ENCODE measurements around the gene LINC00305.

Gene LINC00305

DNA sequence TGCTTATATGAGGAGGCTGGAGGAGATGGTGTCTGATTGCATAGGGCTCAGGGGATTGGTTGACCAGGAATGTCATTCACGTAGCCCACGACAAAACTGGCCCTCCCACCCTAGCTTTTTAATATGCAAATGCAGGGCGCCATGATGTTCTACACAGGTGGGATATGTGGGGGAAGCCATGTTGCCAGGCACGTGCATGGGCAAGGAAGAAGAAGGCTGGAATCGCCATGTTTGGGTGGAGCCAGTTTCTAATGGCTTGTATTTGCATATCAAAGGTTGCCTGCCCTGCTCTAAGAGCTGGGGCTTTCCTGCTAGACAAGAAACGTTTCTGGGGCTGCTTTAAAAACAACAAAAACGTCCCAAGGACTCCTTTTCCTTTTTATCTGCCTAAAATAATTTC lies 26.5 kb upstream of the LINC00305 start:
- TF ChIP-seq TAF1 (IDR thresholded peaks at IDR 0.05; ENCODE audit: low read depth): no peak
- TF ChIP-seq TCF12 (IDR thresholded peaks at IDR 0.05; ENCODE audit: low read depth): no peak
- TF ChIP-seq EGR1 (IDR thresholded peaks at IDR 0.05): no peak
- no peak for TF ChIP-seq CREB1 (IDR thresholded peaks at IDR 0.05; ENCODE audit: low read depth)

DNA sequence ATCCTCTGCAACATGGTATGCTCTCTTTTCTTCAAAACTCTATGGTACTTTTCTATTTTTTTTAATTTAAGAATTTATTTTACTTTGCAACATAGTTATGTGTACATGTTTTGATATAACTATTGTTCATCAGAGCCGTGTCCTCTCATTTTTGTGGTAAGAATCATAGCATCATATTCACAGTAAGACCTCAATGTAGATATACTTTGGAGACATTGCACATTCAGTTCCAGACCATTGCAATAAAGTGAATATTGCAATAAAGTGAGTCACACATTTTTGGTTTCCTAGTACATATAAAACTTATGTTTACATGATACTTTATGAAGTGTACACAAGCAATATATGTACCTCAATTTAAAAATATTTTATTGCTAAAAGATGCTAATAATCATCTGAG lies 22.7 kb upstream of the LINC00305 start:
- no peak for TF ChIP-seq RAD21 (IDR thresholded peaks at IDR 0.05; ENCODE audit: low read depth)
- no peak for TF ChIP-seq TEAD4 (IDR thresholded peaks at IDR 0.05)
- no peak for TF ChIP-seq EP300 (IDR thresholded peaks at IDR 0.05; ENCODE audit: borderline replicate concordance)
- TF ChIP-seq TCF12 (IDR thresholded peaks at IDR 0.05; ENCODE audit: low read depth): no peak
- TF ChIP-seq EGR1 (IDR thresholded peaks at IDR 0.05): no peak
- no peak for TF ChIP-seq ZBTB7A (IDR thresholded peaks at IDR 0.05; ENCODE audit: low read depth)
- TF ChIP-seq, protein P1, sequence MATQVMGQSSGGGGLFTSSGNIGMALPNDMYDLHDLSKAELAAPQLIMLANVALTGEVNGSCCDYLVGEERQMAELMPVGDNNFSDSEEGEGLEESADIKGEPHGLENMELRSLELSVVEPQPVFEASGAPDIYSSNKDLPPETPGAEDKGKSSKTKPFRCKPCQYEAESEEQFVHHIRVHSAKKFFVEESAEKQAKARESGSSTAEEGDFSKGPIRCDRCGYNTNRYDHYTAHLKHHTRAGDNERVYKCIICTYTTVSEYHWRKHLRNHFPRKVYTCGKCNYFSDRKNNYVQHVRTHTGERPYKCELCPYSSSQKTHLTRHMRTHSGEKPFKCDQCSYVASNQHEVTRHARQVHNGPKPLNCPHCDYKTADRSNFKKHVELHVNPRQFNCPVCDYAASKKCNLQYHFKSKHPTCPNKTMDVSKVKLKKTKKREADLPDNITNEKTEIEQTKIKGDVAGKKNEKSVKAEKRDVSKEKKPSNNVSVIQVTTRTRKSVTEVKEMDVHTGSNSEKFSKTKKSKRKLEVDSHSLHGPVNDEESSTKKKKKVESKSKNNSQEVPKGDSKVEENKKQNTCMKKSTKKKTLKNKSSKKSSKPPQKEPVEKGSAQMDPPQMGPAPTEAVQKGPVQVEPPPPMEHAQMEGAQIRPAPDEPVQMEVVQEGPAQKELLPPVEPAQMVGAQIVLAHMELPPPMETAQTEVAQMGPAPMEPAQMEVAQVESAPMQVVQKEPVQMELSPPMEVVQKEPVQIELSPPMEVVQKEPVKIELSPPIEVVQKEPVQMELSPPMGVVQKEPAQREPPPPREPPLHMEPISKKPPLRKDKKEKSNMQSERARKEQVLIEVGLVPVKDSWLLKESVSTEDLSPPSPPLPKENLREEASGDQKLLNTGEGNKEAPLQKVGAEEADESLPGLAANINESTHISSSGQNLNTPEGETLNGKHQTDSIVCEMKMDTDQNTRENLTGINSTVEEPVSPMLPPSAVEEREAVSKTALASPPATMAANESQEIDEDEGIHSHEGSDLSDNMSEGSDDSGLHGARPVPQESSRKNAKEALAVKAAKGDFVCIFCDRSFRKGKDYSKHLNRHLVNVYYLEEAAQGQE (IDR thresholded peaks at IDR 0.05; ENCODE audit: low read depth): no peak
- no peak for TF ChIP-seq YY1 (IDR thresholded peaks at IDR 0.05; ENCODE audit: low read depth)
- TF ChIP-seq TAF1 (IDR thresholded peaks at IDR 0.05; ENCODE audit: low read depth): no peak
- TF ChIP-seq NFIC (IDR thresholded peaks at IDR 0.05): no peak
- TF ChIP-seq CREB1 (IDR thresholded peaks at IDR 0.05; ENCODE audit: low read depth): no peak
- TF ChIP-seq CEBPB (IDR thresholded peaks at IDR 0.05): no peak
- TF ChIP-seq, protein P2, sequence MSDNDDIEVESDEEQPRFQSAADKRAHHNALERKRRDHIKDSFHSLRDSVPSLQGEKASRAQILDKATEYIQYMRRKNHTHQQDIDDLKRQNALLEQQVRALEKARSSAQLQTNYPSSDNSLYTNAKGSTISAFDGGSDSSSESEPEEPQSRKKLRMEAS (IDR thresholded peaks at IDR 0.05): no peak
- TF ChIP-seq FOXM1 (IDR thresholded peaks at IDR 0.05; ENCODE audit: borderline replicate concordance, low read depth): no peak
- TF ChIP-seq, protein P3, sequence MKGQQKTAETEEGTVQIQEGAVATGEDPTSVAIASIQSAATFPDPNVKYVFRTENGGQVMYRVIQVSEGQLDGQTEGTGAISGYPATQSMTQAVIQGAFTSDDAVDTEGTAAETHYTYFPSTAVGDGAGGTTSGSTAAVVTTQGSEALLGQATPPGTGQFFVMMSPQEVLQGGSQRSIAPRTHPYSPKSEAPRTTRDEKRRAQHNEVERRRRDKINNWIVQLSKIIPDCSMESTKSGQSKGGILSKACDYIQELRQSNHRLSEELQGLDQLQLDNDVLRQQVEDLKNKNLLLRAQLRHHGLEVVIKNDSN (IDR thresholded peaks at IDR 0.05): no peak

DNA sequence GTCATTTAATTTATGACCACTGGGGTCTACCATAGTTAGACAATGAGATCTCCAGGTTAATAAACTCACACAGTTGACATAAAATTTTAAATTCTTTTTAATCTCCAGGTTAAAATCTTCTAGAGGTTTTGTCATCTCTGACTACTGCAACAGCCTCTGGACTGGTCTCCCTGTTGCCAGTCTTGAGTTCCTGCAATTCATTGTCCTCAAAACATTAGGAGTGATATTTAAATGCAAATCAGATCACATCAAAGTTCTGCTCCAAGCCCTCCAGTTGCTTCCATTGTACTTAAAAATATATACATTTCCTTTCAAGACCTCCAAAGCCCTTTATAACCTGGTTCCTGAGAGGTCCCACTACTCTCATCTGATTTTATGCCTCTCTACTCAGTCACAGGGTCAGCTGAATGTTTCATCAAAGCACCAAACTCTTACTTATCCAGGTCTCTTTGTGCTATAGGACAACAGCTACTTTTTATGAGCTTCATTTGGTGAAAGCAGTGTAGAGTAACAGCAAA lies 18.6 kb upstream of the LINC00305 start:
- TF ChIP-seq CREB1 (IDR thresholded peaks at IDR 0.05; ENCODE audit: low read depth) (no peak), ZBTB7A (IDR thresholded peaks at IDR 0.05; ENCODE audit: low read depth) (no peak), EGR1 (IDR thresholded peaks at IDR 0.05) (no peak), YY1 (IDR thresholded peaks at IDR 0.05; ENCODE audit: low read depth) (no peak), TCF12 (IDR thresholded peaks at IDR 0.05; ENCODE audit: low read depth) (no peak), TAF1 (IDR thresholded peaks at IDR 0.05; ENCODE audit: low read depth) (no peak), RAD21 (IDR thresholded peaks at IDR 0.05; ENCODE audit: low read depth) (no peak), FOXM1 (IDR thresholded peaks at IDR 0.05; ENCODE audit: borderline replicate concordance, low read depth) (no peak), EP300 (IDR thresholded peaks at IDR 0.05; ENCODE audit: borderline replicate concordance) (no peak), NFIC (IDR thresholded peaks at IDR 0.05) (no peak), TEAD4 (IDR thresholded peaks at IDR 0.05) (no peak), CEBPB (IDR thresholded peaks at IDR 0.05) (no peak)
- TF ChIP-seq, protein P3 (IDR thresholded peaks at IDR 0.05): no peak
- TF ChIP-seq, protein P2 (IDR thresholded peaks at IDR 0.05): no peak
- TF ChIP-seq, protein P1 (IDR thresholded peaks at IDR 0.05; ENCODE audit: low read depth): no peak

DNA sequence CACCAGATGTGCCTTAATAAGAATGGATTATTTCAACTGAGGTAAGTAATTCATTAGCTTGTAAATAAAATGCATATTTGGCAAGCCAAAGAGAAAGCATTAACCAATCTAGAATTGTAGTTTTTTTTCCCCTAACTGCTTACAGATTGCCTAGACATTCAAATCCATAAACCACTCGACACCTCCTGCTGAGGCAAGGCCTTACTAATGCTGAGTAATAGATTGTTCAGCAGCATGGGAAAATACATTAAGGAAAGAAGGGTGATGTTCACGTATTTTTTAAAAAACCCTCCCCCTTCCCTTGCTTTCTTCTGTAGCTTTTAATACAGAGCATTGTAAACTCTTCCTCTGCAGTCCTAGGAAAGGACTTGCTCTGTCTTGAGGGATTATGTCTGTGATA lies 17.0 kb upstream of the LINC00305 start:
- TF ChIP-seq, protein P3 (IDR thresholded peaks at IDR 0.05): no peak
- TF ChIP-seq, protein P2 (IDR thresholded peaks at IDR 0.05): no peak
- TF ChIP-seq ZBTB7A (IDR thresholded peaks at IDR 0.05; ENCODE audit: low read depth): no peak
- TF ChIP-seq YY1 (IDR thresholded peaks at IDR 0.05; ENCODE audit: low read depth): no peak
- TF ChIP-seq, protein P1 (IDR thresholded peaks at IDR 0.05; ENCODE audit: low read depth): no peak
- TF ChIP-seq CEBPB (IDR thresholded peaks at IDR 0.05): no peak
- TF ChIP-seq EP300 (IDR thresholded peaks at IDR 0.05; ENCODE audit: borderline replicate concordance): no peak
- TF ChIP-seq EGR1 (IDR thresholded peaks at IDR 0.05): no peak
- no peak for TF ChIP-seq TEAD4 (IDR thresholded peaks at IDR 0.05)
- TF ChIP-seq RAD21 (IDR thresholded peaks at IDR 0.05; ENCODE audit: low read depth): no peak
- no peak for TF ChIP-seq TAF1 (IDR thresholded peaks at IDR 0.05; ENCODE audit: low read depth)
- no peak for TF ChIP-seq TCF12 (IDR thresholded peaks at IDR 0.05; ENCODE audit: low read depth)
- no peak for TF ChIP-seq FOXM1 (IDR thresholded peaks at IDR 0.05; ENCODE audit: borderline replicate concordance, low read depth)
- TF ChIP-seq NFIC (IDR thresholded peaks at IDR 0.05): no peak
